HepG2 (cell line): ENCODE data around the gene CERS6. TPM values are rescaled to one million over a fixed set of nuclear protein-coding genes. Genes with fewer than 3 reads are reported as not detected.

Experiments
- ATAC-seq: fragments of 200-7000 bp; cut with Tn5 transposase; 3 replicates; pipeline ENCODE4 v1.9.1; 2020; ENCODE audit warnings: mild to moderate bottlenecking, moderate library complexity
- BruUV-seq: library from RNA; stranded (reverse); fragments of 400-500 nt; replicated peaks from 2 replicates; lab custom pipeline; 2021; lab: Mats Ljungman, UMichigan
- CTCF ChIA-PET: fragments of 300-600 bp; formaldehyde crosslinking; extraction: SDS; loops from one replicate; lab custom pipeline; 2021; ENCODE audit warnings: low total read pairs, inconsistent platforms, low intra/inter-chr PET ratio; lab: Yijun Ruan, JAX
- POLR2A ChIA-PET: fragments of 350-600 bp; sonication (Branson Sonifier 250); formaldehyde crosslinking; loops from one replicate; lab custom pipeline; 2020; ENCODE audit warnings: antibody characterized with exemption, inconsistent platforms; lab: Yijun Ruan, JAX
- DNase-seq: peaks from one replicate; pipeline ENCODE4 v3.0.0-alpha.2; 2015; ENCODE audit warnings: low spot score
- FAIRE-seq: peaks from 3 replicates; lab custom pipeline; 2011; peaks lifted over from hg19 to GRCh38; lab: Jason Lieb, UNC
- H2AFZ ChIP-seq: one replicate; pipeline ENCODE4 v1.6.1; 2011; ENCODE audit warnings: low read length, inconsistent platforms
- H3K27ac ChIP-seq: fragments of 300-600 bp; 3 replicates; pipeline ENCODE4 v1.8.0; 2011; ENCODE audit warnings: mixed run types, mild to moderate bottlenecking, mixed read lengths, low read length, inconsistent platforms; ENCODE audit not compliant: insufficient read depth; ENCODE audit errors: extremely low read length
- H3K27me3 ChIP-seq, 2 experiments: fragments of 200-600 bp in 1 of 2; 2 replicates in 1 of 2; 3 replicates in 1 of 2; pipeline versions ENCODE4 v1.6.0 to v1.8.0; 2011; ENCODE audit warnings: low read length in 2 of 2, mild to moderate bottlenecking in 2 of 2, moderate library complexity in 2 of 2, inconsistent platforms in 1 of 2; ENCODE audit not compliant: insufficient read depth in 2 of 2, control insufficient read depth in 1 of 2
- H3K36me3 ChIP-seq, 2 experiments: fragments of 200-600 bp in 1 of 2; replicated peaks in 1 of 2; 2 replicates in 1 of 2; 3 replicates in 1 of 2; pipeline versions ENCODE4 v1.5.1 to v1.8.0; 2011; ENCODE audit warnings: low read length in 2 of 2, inconsistent platforms in 1 of 2; ENCODE audit not compliant: insufficient read depth in 2 of 2, control insufficient read depth in 1 of 2
- H3K4me1 ChIP-seq: 2 replicates; pipeline ENCODE4 v1.5.1; 2012; ENCODE audit warnings: low read length, inconsistent platforms; ENCODE audit not compliant: insufficient read depth
- H3K4me2 ChIP-seq: 2 replicates; pipeline ENCODE4 v1.6.0; 2011; ENCODE audit warnings: low read depth, low read length, inconsistent platforms
- H3K4me3 ChIP-seq, 3 experiments: fragments of 200-600 bp in 1 of 3; sonication (generic), shearing (Covaris generic) in 1 of 3; replicated peaks in 1 of 3; 2 replicates each; pipeline ENCODE4 v1.5.1; 2011 to 2016; ENCODE audit warnings: low read length in 3 of 3, inconsistent platforms in 2 of 3, low read depth in 2 of 3, mild to moderate bottlenecking in 2 of 3, control low read depth in 1 of 3, mixed read lengths in 1 of 3; ENCODE audit not compliant: insufficient read depth in 1 of 3
- H3K79me2 ChIP-seq: one replicate; pipeline ENCODE4 v1.6.1; 2011; ENCODE audit warnings: low read length, inconsistent platforms; ENCODE audit not compliant: insufficient read depth
- H3K9ac ChIP-seq: 2 replicates; pipeline ENCODE4 v1.6.0; 2011; ENCODE audit warnings: mild to moderate bottlenecking, low read depth, low read length, inconsistent platforms; ENCODE audit not compliant: insufficient read depth
- H3K9me3 ChIP-seq: 2 replicates; pipeline ENCODE4 v1.5.1; 2012; ENCODE audit warnings: mild to moderate bottlenecking, low read length
- H4K20me1 ChIP-seq: 2 replicates; pipeline ENCODE4 v1.6.0; 2011; ENCODE audit warnings: inconsistent platforms, mild to moderate bottlenecking, low read length, moderate library complexity; ENCODE audit not compliant: insufficient read depth
- MAF1 ChIP-seq: sonication (generic); formaldehyde crosslinking; IDR thresholded peaks from 2 replicates; pipeline ENCODE4 v1.5.0; 2020; ENCODE audit warnings: missing genetic modification reagents, borderline replicate concordance
- SMC3 ChIP-seq: IDR thresholded peaks from 2 replicates; pipeline ENCODE4 v1.6.1; 2011; ENCODE audit warnings: low read length, improper control_type of control experiment
- STAG1 ChIP-seq: sonication (generic); formaldehyde crosslinking; IDR thresholded peaks from 2 replicates; pipeline ENCODE4 v1.4.0; 2020; ENCODE audit warnings: missing genetic modification reagents
- WGBS: methylation state at CpG from one replicate; pipeline ENCODE4 v1.1.6; 2017; ENCODE audit warnings: low lambda C conversion rate; 5-methylcytosine and 5-hydroxymethylcytosine counted together
- in situ Hi-C: cut with HindIII; loops from 2 replicates; pipeline ENCODE4 v1.10.0; 2017; ENCODE audit warnings: low pct_unique_long_range_greater_than_20kb; ENCODE audit not compliant: extremely low pct_ligation_motif_present
- intact Hi-C: fragments of 100-400 bp; cut with micrococcal nuclease; formaldehyde crosslinking; loops from one replicate; pipeline ENCODE4 v1.10.0; 2022; ENCODE audit not compliant: unreplicated experiment
- polyA plus RNA-seq, 8 experiments: library from polyadenylated mRNA; depleted of rRNA in 3 of 8; stranded (reverse) in 7 of 8; unstranded in 1 of 8; fragments of >200 nt; fragmentation: Illumina TruSeq in 4 of 8; extraction: Trizol in 4 of 8; gene quantifications; 2 replicates each; pipeline versions ENCODE4 v1.2.1 to v1.2.3, GENCODE V29; 2011 to 2016; ENCODE audit warnings: low read depth in 4 of 8, missing spikeins in 1 of 8, mixed read lengths in 1 of 8; ENCODE audit not compliant: insufficient read depth in 1 of 8
- total RNA-seq, 5 experiments: library from RNA; depleted of rRNA; stranded (reverse); fragments of >200 nt; fragmentation: Illumina TruSeq; extraction: Trizol; gene quantifications; 2 replicates each; pipeline ENCODE4 v1.2.3, GENCODE V29; 2016; ENCODE audit warnings: low read depth in 1 of 5
- TF ChIP-seq, protein P1 (sequence below): sonication (generic); formaldehyde crosslinking; IDR thresholded peaks from 2 replicates; pipeline ENCODE4 v1.5.1; 2020; ENCODE audit warnings: missing genetic modification reagents, mild to moderate bottlenecking, borderline replicate concordance
- TF ChIP-seq, protein P2 (sequence below): sonication (generic); formaldehyde crosslinking; IDR thresholded peaks from 2 replicates; pipeline ENCODE4 v1.5.0; 2020; ENCODE audit warnings: mild to moderate bottlenecking, missing genetic modification reagents, moderate library complexity
- TF ChIP-seq, protein P3 (sequence below): sonication (generic); formaldehyde crosslinking; conservative IDR thresholded peaks from 2 replicates; pipeline ENCODE4 v1.4.0; 2020; ENCODE audit warnings: mild to moderate bottlenecking, missing genetic modification reagents, moderate library complexity

The CERS6 gene
- total and polyA plus RNA-seq, 2 of the 13 experiments (the other 11 are each of a cell fraction or from before 2014, with no cell fraction given) = 10.1 to 20.3 TPM

DNA sequence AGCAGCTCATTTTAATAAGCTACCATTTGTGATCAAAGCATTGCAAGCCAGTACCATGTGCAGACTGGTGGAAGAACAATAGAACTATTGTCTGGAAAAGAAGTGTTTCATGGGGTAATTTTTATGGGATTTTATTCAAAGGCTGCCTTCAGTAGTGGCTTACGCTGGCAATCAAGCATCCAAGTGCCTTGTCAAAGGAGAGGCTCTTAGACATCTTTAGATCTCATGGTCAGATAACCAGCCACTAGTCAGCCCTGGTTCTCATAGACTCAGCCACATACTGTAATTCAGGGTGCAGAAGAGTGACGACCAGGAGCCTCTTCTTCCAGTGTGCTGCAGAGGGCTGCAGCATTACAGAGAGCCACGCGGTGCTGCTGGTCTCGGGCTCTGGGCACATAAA is 247.9 kb downstream of the CERS6 start (continued):
- TF ChIP-seq, protein P1, sequence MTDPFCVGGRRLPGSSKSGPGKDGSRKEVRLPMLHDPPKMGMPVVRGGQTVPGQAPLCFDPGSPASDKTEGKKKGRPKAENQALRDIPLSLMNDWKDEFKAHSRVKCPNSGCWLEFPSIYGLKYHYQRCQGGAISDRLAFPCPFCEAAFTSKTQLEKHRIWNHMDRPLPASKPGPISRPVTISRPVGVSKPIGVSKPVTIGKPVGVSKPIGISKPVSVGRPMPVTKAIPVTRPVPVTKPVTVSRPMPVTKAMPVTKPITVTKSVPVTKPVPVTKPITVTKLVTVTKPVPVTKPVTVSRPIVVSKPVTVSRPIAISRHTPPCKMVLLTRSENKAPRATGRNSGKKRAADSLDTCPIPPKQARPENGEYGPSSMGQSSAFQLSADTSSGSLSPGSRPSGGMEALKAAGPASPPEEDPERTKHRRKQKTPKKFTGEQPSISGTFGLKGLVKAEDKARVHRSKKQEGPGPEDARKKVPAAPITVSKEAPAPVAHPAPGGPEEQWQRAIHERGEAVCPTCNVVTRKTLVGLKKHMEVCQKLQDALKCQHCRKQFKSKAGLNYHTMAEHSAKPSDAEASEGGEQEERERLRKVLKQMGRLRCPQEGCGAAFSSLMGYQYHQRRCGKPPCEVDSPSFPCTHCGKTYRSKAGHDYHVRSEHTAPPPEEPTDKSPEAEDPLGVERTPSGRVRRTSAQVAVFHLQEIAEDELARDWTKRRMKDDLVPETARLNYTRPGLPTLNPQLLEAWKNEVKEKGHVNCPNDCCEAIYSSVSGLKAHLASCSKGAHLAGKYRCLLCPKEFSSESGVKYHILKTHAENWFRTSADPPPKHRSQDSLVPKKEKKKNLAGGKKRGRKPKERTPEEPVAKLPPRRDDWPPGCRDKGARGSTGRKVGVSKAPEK (CRISPR knock-in tag) = no peak
- no peak for TF ChIP-seq MAF1
- TF ChIP-seq, all 625 proteins: peak for 0

DNA sequence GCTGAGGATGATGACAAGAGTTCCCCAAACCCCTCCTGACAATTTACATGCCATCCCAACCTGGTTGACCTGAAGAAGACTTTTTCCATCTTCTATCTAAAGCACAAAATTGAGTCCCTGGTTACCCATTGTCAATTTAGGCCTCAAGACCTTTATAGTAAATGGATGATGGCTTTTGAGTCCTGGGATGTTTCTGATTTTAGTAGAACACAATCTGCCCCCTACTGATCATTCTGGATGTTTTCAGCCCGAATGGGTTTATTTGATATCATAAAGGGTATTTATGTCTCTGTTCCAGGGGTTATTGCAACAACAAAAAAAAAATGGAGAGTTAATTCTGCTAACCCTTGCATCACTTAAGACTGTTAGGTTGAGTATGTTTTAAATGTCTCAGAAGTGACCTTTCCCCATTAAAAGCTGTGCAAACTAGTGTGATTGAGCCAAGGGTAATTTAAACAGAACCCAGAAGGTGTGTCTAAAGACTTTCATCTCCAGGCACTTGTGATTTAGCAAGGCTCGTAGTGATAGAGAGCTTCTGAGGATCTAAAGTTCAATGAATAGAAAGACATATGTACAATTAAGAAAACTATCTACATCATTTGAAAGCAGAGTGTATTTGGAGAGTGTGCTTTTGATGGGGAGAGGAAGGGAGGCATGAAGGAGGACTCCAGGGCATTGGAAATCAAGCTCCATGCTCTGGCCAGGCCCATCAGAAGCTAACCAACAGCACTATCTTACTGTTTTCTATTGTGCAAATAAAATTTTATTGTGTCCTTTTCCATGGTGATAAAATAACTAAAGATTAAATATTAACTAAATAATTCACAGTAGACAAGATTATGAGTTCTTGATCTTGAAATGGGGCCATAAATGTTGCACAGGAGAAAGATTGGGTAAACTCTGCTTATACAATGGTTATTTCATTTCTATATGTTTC is 249.7 kb downstream of the CERS6 start:
- CTCF ChIA-PET = interaction anchor here (1.1 to 3.7 kb wide), 2 partner anchors 357 to 359 kb away, joined by 8 to 20 read pairs; no protein-coding TSS in a partner anchor
- POLR2A ChIA-PET = no interaction called here

More for the DNA sequence above, 249.7 kb downstream of the CERS6 start:
- ATAC-seq = 0 out of 3 replicates have a peak, but pooled peaks have one; percentile 38
- H3K4me3 ChIP-seq = no peak overlapping the region
- FAIRE-seq = peak; percentile 73
- in situ Hi-C loops = loop anchor here (5.0 kb wide), 1 partner anchor 359 kb away; no protein-coding TSS in a partner anchor
- peak; percentile 12 for DNase-seq
- no peak overlapping the region for H3K27ac ChIP-seq
- no peaks in the 10 kb centered on the region for H3K9me3 ChIP-seq
- H3K79me2 ChIP-seq = no peaks in the 10 kb centered on the region
- H3K4me1 ChIP-seq = no peaks in the 10 kb centered on the region
- no TSS peak for BruUV-seq
- 81% methylated on average over 2 of the region's 2 CpGs for WGBS
- peak; percentile 72 for TF ChIP-seq STAG1 (CRISPR knock-in tag)
- TF ChIP-seq, protein P2, sequence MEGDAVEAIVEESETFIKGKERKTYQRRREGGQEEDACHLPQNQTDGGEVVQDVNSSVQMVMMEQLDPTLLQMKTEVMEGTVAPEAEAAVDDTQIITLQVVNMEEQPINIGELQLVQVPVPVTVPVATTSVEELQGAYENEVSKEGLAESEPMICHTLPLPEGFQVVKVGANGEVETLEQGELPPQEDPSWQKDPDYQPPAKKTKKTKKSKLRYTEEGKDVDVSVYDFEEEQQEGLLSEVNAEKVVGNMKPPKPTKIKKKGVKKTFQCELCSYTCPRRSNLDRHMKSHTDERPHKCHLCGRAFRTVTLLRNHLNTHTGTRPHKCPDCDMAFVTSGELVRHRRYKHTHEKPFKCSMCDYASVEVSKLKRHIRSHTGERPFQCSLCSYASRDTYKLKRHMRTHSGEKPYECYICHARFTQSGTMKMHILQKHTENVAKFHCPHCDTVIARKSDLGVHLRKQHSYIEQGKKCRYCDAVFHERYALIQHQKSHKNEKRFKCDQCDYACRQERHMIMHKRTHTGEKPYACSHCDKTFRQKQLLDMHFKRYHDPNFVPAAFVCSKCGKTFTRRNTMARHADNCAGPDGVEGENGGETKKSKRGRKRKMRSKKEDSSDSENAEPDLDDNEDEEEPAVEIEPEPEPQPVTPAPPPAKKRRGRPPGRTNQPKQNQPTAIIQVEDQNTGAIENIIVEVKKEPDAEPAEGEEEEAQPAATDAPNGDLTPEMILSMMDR (CRISPR knock-in tag) = peak; percentile 50
- peak; percentile 19; the same call in 1 of the 2 replicates for TF ChIP-seq SMC3
- TF ChIP-seq, protein P3, sequence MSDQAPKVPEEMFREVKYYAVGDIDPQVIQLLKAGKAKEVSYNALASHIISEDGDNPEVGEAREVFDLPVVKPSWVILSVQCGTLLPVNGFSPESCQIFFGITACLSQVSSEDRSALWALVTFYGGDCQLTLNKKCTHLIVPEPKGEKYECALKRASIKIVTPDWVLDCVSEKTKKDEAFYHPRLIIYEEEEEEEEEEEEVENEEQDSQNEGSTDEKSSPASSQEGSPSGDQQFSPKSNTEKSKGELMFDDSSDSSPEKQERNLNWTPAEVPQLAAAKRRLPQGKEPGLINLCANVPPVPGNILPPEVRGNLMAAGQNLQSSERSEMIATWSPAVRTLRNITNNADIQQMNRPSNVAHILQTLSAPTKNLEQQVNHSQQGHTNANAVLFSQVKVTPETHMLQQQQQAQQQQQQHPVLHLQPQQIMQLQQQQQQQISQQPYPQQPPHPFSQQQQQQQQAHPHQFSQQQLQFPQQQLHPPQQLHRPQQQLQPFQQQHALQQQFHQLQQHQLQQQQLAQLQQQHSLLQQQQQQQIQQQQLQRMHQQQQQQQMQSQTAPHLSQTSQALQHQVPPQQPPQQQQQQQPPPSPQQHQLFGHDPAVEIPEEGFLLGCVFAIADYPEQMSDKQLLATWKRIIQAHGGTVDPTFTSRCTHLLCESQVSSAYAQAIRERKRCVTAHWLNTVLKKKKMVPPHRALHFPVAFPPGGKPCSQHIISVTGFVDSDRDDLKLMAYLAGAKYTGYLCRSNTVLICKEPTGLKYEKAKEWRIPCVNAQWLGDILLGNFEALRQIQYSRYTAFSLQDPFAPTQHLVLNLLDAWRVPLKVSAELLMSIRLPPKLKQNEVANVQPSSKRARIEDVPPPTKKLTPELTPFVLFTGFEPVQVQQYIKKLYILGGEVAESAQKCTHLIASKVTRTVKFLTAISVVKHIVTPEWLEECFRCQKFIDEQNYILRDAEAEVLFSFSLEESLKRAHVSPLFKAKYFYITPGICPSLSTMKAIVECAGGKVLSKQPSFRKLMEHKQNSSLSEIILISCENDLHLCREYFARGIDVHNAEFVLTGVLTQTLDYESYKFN (CRISPR knock-in tag) = no peak
- no peak overlapping the region for H3K9ac ChIP-seq
- no peaks in the 10 kb centered on the region; a peak in 1 of 5 replicates for H3K36me3 ChIP-seq
- H3K4me2 ChIP-seq = no peak overlapping the region
- intact Hi-C loops = loop anchor here (1.0 to 5.0 kb wide), 3 partner anchors 214 to 359 kb away; no protein-coding TSS in a partner anchor
- H2AFZ ChIP-seq = no peak overlapping the region
- no peaks in the 10 kb centered on the region for H4K20me1 ChIP-seq
- no peaks in the 10 kb centered on the region for H3K27me3 ChIP-seq
